ENCODE results near the gene ZC3H14.

GRCh38 chr14:88550078-88550477 is 12.8 kb upstream of the ZC3H14 start:
- TF ChIP-seq ZBTB21 (tag by site-specific recombination; IDR thresholded peaks at IDR 0.05) (no peak), ZNF362 (tag by site-specific recombination; IDR thresholded peaks at IDR 0.05) (no peak), ZNF24 (tag by site-specific recombination; IDR thresholded peaks at IDR 0.05) (no peak), CTCF (tag by site-specific recombination; IDR thresholded peaks at IDR 0.05) (no peak)

All from HEK293 (cell line).